Natural killer cell (primary cell): ENCODE results near the gene SIX5. TPM values are rescaled to one million over a fixed set of nuclear protein-coding genes. Genes with fewer than 3 reads are reported as not detected.
"Not testable (repeated sequence)": the region's sequence is repeated elsewhere in the genome, so short reads cannot be mapped to it uniquely, and the experiment has no call there.

Source experiments
- ATAC-seq, 3 donors: fragments of 150-1000 bp in 2 of 3; fragments of 200-7000 bp in 1 of 3; cut with Tn5 transposase; 1 replicate in 1 of 3; 2 replicates in 2 of 3; pipeline ENCODE4 v1.10.0; 2021; ENCODE audit warnings: mild to moderate bottlenecking in 2 of 3, moderate library complexity in 2 of 3
- DNase-seq, 2 donors: peaks; one replicate each; pipeline versions ENCODE4 v3.0.0 to v3.0.0-alpha.2; 2013 to 2021; ENCODE audit warnings: mixed read lengths in 1 of 2
- H3K27ac ChIP-seq: one replicate; pipeline ENCODE4 v1.5.1; 2013; ENCODE audit warnings: mild to moderate bottlenecking, low read length
- H3K27me3 ChIP-seq: one replicate; pipeline ENCODE4 v1.6.1; 2013; ENCODE audit warnings: low read length; ENCODE audit not compliant: control insufficient read depth, insufficient read depth
- H3K36me3 ChIP-seq: one replicate; pipeline ENCODE4 v1.6.1; 2013; ENCODE audit warnings: low read length; ENCODE audit not compliant: control insufficient read depth, insufficient read depth
- H3K4me1 ChIP-seq: one replicate; pipeline ENCODE4 v1.6.1; 2013; ENCODE audit warnings: low read length; ENCODE audit not compliant: control insufficient read depth, insufficient read depth
- H3K4me3 ChIP-seq: one replicate; pipeline ENCODE4 v1.5.1; 2013; ENCODE audit warnings: low read length
- H3K9me3 ChIP-seq: one replicate; pipeline ENCODE4 v1.6.1; 2013; ENCODE audit warnings: low read length; ENCODE audit not compliant: control insufficient read depth, insufficient read depth
- H3K27ac Mint-ChIP-seq, 2 donors: one replicate each; pipeline ENCODE4 v1.8.0; 2022; ENCODE audit warnings: mild to moderate bottlenecking in 2 of 2, mixed read lengths in 2 of 2, moderate library complexity in 1 of 2
- H3K27me3 Mint-ChIP-seq, 2 donors: one replicate each; pipeline ENCODE4 v1.8.0; 2022; ENCODE audit warnings: low read depth in 2 of 2, mixed read lengths in 2 of 2
- H3K36me3 Mint-ChIP-seq: one replicate; pipeline ENCODE4 v1.8.0; 2022; ENCODE audit warnings: mixed read lengths
- H3K4me1 Mint-ChIP-seq, 2 donors: one replicate each; pipeline ENCODE4 v1.8.0; 2022; ENCODE audit warnings: mixed read lengths in 2 of 2
- H3K4me3 Mint-ChIP-seq: one replicate; pipeline ENCODE4 v1.8.0; 2022; ENCODE audit warnings: mild to moderate bottlenecking, moderate library complexity, mixed read lengths
- H3K9me3 Mint-ChIP-seq, 2 donors: one replicate each; pipeline ENCODE4 v1.8.0; 2022; ENCODE audit warnings: mixed read lengths in 2 of 2
- CTCF ChIP-seq: fragments of 200-600 bp; IDR thresholded peaks from one replicate; pipeline ENCODE4 v1.8.0; 2022; ENCODE audit warnings: antibody characterized with exemption
- WGBS: methylation state at CpG from one replicate; pipeline ENCODE4 v1.1.7; 2013; ENCODE audit warnings: missing lambda C conversion rate; ENCODE audit not compliant: insufficient coverage; 5-methylcytosine and 5-hydroxymethylcytosine counted together
- intact Hi-C: fragments of 100-400 bp; cut with micrococcal nuclease; formaldehyde crosslinking; loops from one replicate; pipeline ENCODE4 v1.14.2; 2022
- total RNA-seq, 4 donors: library from RNA; stranded (reverse); fragments of 120-200 nt in 1 of 4; gene quantifications; one replicate each; pipeline versions ENCODE4 v1.2.3 to v1.2.4, GENCODE V29; 2013 to 2022

Gene SIX5
- total RNA-seq, 3 donors from 2014 or later (not counting 1 experiment from before 2014, with no cell fraction given) = 2.1 to 3.3 (median 3.1) TPM

GRCh38 chr19:45754323-45754722 lies 14.7 kb downstream of the SIX5 start:
- Mint-ChIP-seq H3K27ac (no peak overlapping the region), H3K27me3 (peaks cover 0 to under 1% of the 10 kb centered on the region in 2 donors), H3K4me1 (no peaks in the 10 kb centered on the region), H3K36me3 (no peaks in the 10 kb centered on the region), H3K4me3 (no peak overlapping the region), H3K9me3 (no peaks in the 10 kb centered on the region)
- TF ChIP-seq CTCF = no peak
- intact Hi-C loops = no loop called here
- H3K36me3 ChIP-seq = no peaks in the 10 kb centered on the region
- 86% methylated on average over 8 of the region's 8 CpGs for WGBS
- DNase-seq (no peak), ATAC-seq (no peak)
- no peaks in the 10 kb centered on the region for H3K27me3 ChIP-seq
- H3K4me3 ChIP-seq = no peak overlapping the region
- no peaks in the 10 kb centered on the region for H3K9me3 ChIP-seq
- H3K4me1 ChIP-seq = no peaks in the 10 kb centered on the region
- H3K27ac ChIP-seq = no peak overlapping the region

GRCh38 chr19:45753548-45753947 lies 15.5 kb downstream of the SIX5 start:
- H3K27me3 Mint-ChIP-seq = no peaks in the 10 kb centered on the region
- no peaks in the 10 kb centered on the region for H3K36me3 Mint-ChIP-seq
- Histone ChIP-seq H3K36me3 (no peaks in the 10 kb centered on the region), H3K4me3 (no peak overlapping the region), H3K9me3 (no peaks in the 10 kb centered on the region), H3K4me1 (no peaks in the 10 kb centered on the region), H3K27me3 (no peaks in the 10 kb centered on the region), H3K27ac (no peak overlapping the region)
- no peak for ATAC-seq
- TF ChIP-seq CTCF = no peak
- no peak overlapping the region for H3K27ac Mint-ChIP-seq
- no peaks in the 10 kb centered on the region for H3K9me3 Mint-ChIP-seq
- H3K4me1 Mint-ChIP-seq = no peaks in the 10 kb centered on the region
- intact Hi-C loops = no loop called here
- DNase-seq = no peak
- 69% methylated on average over 6 of the region's 6 CpGs for WGBS
- no peak overlapping the region for H3K4me3 Mint-ChIP-seq

- no peaks in the 10 kb centered on the region for H3K4me1 ChIP-seq
- intact Hi-C loops = no loop called here
- WGBS = 93% methylated on average over 12 of the region's 12 CpGs
- no peak for ATAC-seq
- no peak for TF ChIP-seq CTCF
- no peaks in the 10 kb centered on the region for H3K4me1 Mint-ChIP-seq
- H3K27me3 Mint-ChIP-seq = no peaks in the 10 kb centered on the region
- no peak overlapping the region for H3K27ac Mint-ChIP-seq
- no peaks in the 10 kb centered on the region for H3K9me3 Mint-ChIP-seq
- no peaks in the 10 kb centered on the region for H3K27me3 ChIP-seq
- H3K9me3 ChIP-seq = no peaks in the 10 kb centered on the region
- no peak for DNase-seq
- no peak overlapping the region for H3K27ac ChIP-seq
- no peak overlapping the region for H3K4me3 ChIP-seq
- no peaks in the 10 kb centered on the region for H3K36me3 Mint-ChIP-seq
- H3K36me3 ChIP-seq = no peaks in the 10 kb centered on the region
- no peak overlapping the region for H3K4me3 Mint-ChIP-seq
Observed at GRCh38 chr19:45752639-45753038, 16.4 kb downstream of the SIX5 start.

DNA sequence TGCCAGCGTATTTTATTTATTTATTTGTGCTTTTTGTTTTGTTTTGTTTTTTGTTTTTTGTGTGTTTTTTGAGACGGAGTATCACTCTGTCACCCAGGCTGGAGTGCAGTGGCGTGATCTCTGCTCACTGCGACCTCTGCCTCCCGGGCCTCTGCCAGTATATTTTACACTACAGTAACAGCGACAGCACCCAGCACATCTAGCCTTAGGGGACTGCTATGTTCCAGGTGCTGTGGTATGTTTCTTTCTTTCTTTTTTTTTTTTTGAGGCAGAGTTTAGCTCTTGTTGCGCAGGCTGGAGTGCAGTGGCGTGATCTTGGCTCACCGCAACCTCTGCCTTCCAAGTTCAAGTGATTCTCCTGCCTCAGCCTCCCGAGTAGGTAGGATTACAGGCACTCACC lies 17.6 kb downstream of the SIX5 start:
- H3K9me3 Mint-ChIP-seq, H3K27ac ChIP-seq, H3K36me3 ChIP-seq, ATAC-seq, H3K9me3 ChIP-seq, H3K4me3 ChIP-seq, H3K27ac Mint-ChIP-seq, H3K4me1 Mint-ChIP-seq, H3K4me3 Mint-ChIP-seq, H3K36me3 Mint-ChIP-seq, intact Hi-C loops, H3K4me1 ChIP-seq, H3K27me3 Mint-ChIP-seq, DNase-seq, H3K27me3 ChIP-seq: not testable (repeated sequence)
- 97% methylated on average over 9 of the region's 10 CpGs for WGBS
